GM12878 (cell line): ENCODE data around the gene SLC4A2. TPM values are rescaled to one million over a fixed set of nuclear protein-coding genes. Genes with fewer than 3 reads are reported as not detected.

Source experiments
- ATAC-seq: fragments of 200-7000 bp; cut with Tn5 transposase; 3 replicates; pipeline ENCODE4 v1.9.1; 2020; ENCODE audit warnings: mild to moderate bottlenecking, moderate library complexity
- BruUV-seq: library from RNA; stranded (reverse); fragments of 400-500 nt; replicated peaks from 2 replicates; lab custom pipeline; 2021; lab: Mats Ljungman, UMichigan
- CTCF ChIA-PET: fragments of 300-600 bp; sonication (Branson Sonifier 250); formaldehyde crosslinking; extraction: SDS; loops from one replicate; lab custom pipeline; 2021; ENCODE audit warnings: inconsistent platforms; lab: Yijun Ruan, JAX
- POLR2A ChIA-PET: fragments of 350-600 bp; formaldehyde crosslinking; extraction: SDS; loops from one replicate; lab custom pipeline; 2021; ENCODE audit warnings: inconsistent platforms; lab: Charles Lee
- RAD21 ChIA-PET: fragments of 300-600 bp; sonication (Branson Sonifier 250); formaldehyde crosslinking; loops from one replicate; lab custom pipeline; 2023; ENCODE audit warnings: antibody characterized with exemption; ENCODE audit not compliant: unreplicated experiment; lab: Charles Lee
- SMC1A ChIA-PET: fragments of 300-600 bp; sonication (Branson Sonifier 250); formaldehyde crosslinking; loops from one replicate; lab custom pipeline; 2023; ENCODE audit not compliant: unreplicated experiment, uncharacterized antibody; lab: Charles Lee
- DNase-seq: peaks from one replicate; pipeline ENCODE4 v3.0.0-alpha.2; 2011; ENCODE audit warnings: low read depth, low spot score
- FAIRE-seq: peaks from 3 replicates; lab custom pipeline; 2011; peaks lifted over from hg19 to GRCh38; lab: Jason Lieb, UNC
- H2AFZ ChIP-seq: 2 replicates; pipeline ENCODE4 v1.6.0; 2011; ENCODE audit warnings: low read depth, low read length, control low read depth; ENCODE audit not compliant: control insufficient read depth
- H3K27ac ChIP-seq: 2 replicates; pipeline ENCODE4 v1.5.1; 2011; ENCODE audit warnings: control low read depth; ENCODE audit not compliant: control insufficient read depth, insufficient read depth
- H3K27me3 ChIP-seq, 2 experiments: replicated peaks in 1 of 2; 2 replicates each; pipeline versions ENCODE4 v1.6.0 to v1.6.1; 2011; ENCODE audit warnings: low read length in 1 of 2; ENCODE audit not compliant: control insufficient read depth in 2 of 2, insufficient read depth in 2 of 2
- H3K36me3 ChIP-seq, 2 experiments: 2 replicates each; pipeline ENCODE4 v1.5.1; 2011; ENCODE audit warnings: low read length in 1 of 2; ENCODE audit not compliant: control insufficient read depth in 2 of 2, insufficient read depth in 2 of 2
- H3K4me1 ChIP-seq: 2 replicates; pipeline ENCODE4 v1.6.1; 2011; ENCODE audit warnings: mild to moderate bottlenecking, low read length, moderate library complexity, mixed read lengths; ENCODE audit not compliant: control insufficient read depth, insufficient read depth
- H3K4me2 ChIP-seq: 2 replicates; pipeline ENCODE4 v1.6.0; 2011; ENCODE audit warnings: control low read depth; ENCODE audit not compliant: control insufficient read depth, insufficient read depth
- H3K4me3 ChIP-seq: fragments of 200-600 bp; sonication (generic); 2 replicates; pipeline ENCODE4 v1.5.1; 2016
- H3K79me2 ChIP-seq: 2 replicates; pipeline ENCODE4 v1.6.0; 2011; ENCODE audit warnings: low read length; ENCODE audit not compliant: control insufficient read depth, insufficient read depth
- H3K9ac ChIP-seq: 2 replicates; pipeline ENCODE4 v1.8.0; 2011; ENCODE audit warnings: low read length, control low read depth, mixed read lengths; ENCODE audit not compliant: control insufficient read depth, insufficient read depth
- H3K9me3 ChIP-seq: replicated peaks from 3 replicates; pipeline ENCODE4 v1.5.1; 2011; ENCODE audit warnings: mild to moderate bottlenecking, low read length; ENCODE audit not compliant: control insufficient read depth, insufficient read depth
- H4K20me1 ChIP-seq: 2 replicates; pipeline ENCODE4 v1.6.0; 2011; ENCODE audit not compliant: control insufficient read depth, insufficient read depth
- NKRF ChIP-seq: fragments of 450-650 bp; conservative IDR thresholded peaks from 2 replicates; pipeline ENCODE4 v1.6.1; 2017; ENCODE audit warnings: mild to moderate bottlenecking, moderate library complexity
- PAX8 ChIP-seq: fragments of 450-650 bp; IDR thresholded peaks from 2 replicates; pipeline ENCODE4 v1.6.1; 2017; ENCODE audit warnings: mild to moderate bottlenecking, moderate library complexity
- SUPT20H ChIP-seq: IDR thresholded peaks from 2 replicates; pipeline ENCODE4 v1.6.1; 2011; ENCODE audit warnings: low read depth, mild to moderate bottlenecking, low read length, moderate library complexity, borderline replicate concordance; ENCODE audit not compliant: control insufficient read depth
- ZBTB11 ChIP-seq: fragments of 450-650 bp; formaldehyde crosslinking; IDR thresholded peaks from 2 replicates; pipeline ENCODE4 v1.5.0; 2022; ENCODE audit warnings: mild to moderate bottlenecking, missing genetic modification characterization
- WGBS: methylation state at CpG from one replicate; pipeline ENCODE4 v1.1.6; 2016; ENCODE audit warnings: low lambda C conversion rate; ENCODE audit not compliant: insufficient replicate concordance, insufficient coverage; ENCODE audit errors: missing lambda C conversion rate; 5-methylcytosine and 5-hydroxymethylcytosine counted together
- in situ Hi-C: fragments of 300-500 bp; cut with MboI; formaldehyde crosslinking; loops from 9 replicates; pipeline ENCODE4 v1.14.3; 2018; ENCODE audit warnings: mixed read lengths
- intact Hi-C: fragments of 100-400 bp; cut with micrococcal nuclease; formaldehyde crosslinking; loops from one replicate; pipeline ENCODE4 v1.14.2; 2022; ENCODE audit not compliant: unreplicated experiment
- polyA plus RNA-seq, 11 experiments: library from polyadenylated mRNA; depleted of rRNA in 4 of 11; unstranded in 6 of 11; stranded (reverse) in 5 of 11; fragments of >200 nt; fragmentation: Nextera tagmentation in 4 of 11; fragmentation: Illumina TruSeq in 1 of 11; extraction: Ambion mirVana in 4 of 11; extraction: Trizol in 1 of 11; gene quantifications; 1 replicate in 1 of 11; 2 replicates in 10 of 11; pipeline versions ENCODE4 v1.2.1 to v1.2.3, GENCODE V29; 2011 to 2016; ENCODE audit warnings: inconsistent platforms in 2 of 11, missing spikeins in 2 of 11, low read depth in 1 of 11
- total RNA-seq, 4 experiments: library from RNA; depleted of rRNA in 3 of 4; stranded (reverse); fragments of >200 nt in 3 of 4; fragmentation: Illumina TruSeq in 1 of 4; extraction: Trizol in 1 of 4; gene quantifications; 2 replicates each; pipeline versions ENCODE4 v1.2.1 to v1.2.3, GENCODE V29; 2013 to 2021
- TF ChIP-seq, protein P1 (sequence below): fragments of 450-650 bp; IDR thresholded peaks from 2 replicates; pipeline ENCODE4 v1.6.1; 2017; ENCODE audit warnings: low read depth, mild to moderate bottlenecking, moderate library complexity

Gene SLC4A2
- total and polyA plus RNA-seq, 10 of the 15 experiments (the other 5 are each of a cell fraction or from before 2014, with no cell fraction given), result 2.7 to 78.6 (median 30.1) TPM

DNA sequence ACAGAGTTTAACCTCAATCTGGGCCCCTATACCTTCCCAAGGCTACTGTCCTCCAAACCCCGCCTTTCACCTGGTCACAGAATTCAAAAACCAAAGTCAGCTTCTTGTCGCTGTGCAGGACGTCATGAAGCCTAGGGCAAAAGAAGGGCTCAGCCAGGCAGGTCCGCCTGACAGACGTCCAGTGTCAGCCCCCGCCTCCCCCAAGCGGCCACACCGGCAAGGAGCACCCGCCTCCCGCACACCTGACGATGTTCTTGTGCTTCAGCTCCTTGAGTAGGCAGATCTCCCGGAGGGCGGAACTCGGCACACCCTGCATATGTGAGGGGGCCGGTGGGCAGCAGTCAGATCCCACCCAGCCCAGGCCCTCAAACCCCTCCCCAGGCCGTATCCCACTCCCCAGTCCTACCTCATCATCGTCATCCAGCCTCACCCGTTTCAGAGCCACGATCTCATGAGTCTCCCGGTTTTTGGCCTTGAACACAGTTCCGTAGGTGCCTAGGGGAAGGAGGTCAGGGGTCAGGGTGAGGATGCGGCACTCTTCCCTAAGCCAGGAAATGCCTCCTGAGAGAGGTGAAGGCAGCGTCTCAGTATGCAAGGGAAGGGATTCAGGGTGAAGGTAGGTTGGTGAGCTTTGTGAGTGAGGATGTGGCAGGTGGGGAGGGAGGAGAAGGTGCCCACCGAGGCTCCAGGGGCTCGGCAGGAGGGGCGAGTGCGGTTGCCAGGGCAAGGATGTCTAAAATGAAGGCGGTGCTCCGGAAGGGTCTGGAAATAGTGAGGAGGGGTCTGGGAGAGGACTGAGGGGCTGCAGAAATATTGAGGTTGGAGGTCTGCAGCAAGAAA, 2.5 kb upstream of the SLC4A2 start (continued):
- TF ChIP-seq NKRF, result no peak
- TF ChIP-seq SUPT20H, result no peak
- TF ChIP-seq, protein P1, sequence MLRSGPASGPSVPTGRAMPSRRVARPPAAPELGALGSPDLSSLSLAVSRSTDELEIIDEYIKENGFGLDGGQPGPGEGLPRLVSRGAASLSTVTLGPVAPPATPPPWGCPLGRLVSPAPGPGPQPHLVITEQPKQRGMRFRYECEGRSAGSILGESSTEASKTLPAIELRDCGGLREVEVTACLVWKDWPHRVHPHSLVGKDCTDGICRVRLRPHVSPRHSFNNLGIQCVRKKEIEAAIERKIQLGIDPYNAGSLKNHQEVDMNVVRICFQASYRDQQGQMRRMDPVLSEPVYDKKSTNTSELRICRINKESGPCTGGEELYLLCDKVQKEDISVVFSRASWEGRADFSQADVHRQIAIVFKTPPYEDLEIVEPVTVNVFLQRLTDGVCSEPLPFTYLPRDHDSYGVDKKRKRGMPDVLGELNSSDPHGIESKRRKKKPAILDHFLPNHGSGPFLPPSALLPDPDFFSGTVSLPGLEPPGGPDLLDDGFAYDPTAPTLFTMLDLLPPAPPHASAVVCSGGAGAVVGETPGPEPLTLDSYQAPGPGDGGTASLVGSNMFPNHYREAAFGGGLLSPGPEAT, result no peak

DNA sequence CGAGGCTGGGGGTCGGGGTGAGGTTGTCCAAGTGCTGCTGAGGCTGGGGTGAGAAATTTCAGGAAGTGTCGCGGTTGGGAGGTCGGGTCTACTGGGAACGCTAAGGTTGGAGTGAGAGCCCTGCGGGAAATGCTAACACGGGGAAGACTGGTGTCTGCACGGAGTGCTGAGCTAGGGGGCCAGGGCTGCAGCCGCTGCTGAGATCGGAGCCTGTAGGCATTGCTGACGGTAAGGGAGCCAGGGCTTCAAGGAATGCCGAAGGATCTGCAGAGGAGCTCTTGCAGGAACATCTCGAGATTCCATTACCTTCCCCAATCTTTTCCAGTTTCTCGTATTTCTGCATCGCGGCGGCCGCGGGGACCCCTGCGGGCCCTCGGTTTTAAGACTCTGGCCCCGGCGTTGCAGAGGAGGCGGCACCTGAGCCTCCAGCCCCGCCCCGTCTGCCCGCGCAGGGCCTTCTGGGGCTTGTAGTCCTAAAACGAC, 1.8 kb upstream of the SLC4A2 start, which contains the start of gene CDK5:
Gene CDK5, minus strand, starts transcription at position 392 of the 483 bp plus-strand sequence. Its CDS starts 49 bp downstream, at position 343.
- peak; percentile 9 for ATAC-seq
- intact Hi-C loops (no loop called here), in situ Hi-C loops (no loop called here)
- DNase-seq, result no peak
- no TSS peak for BruUV-seq
- CTCF ChIA-PET, result interaction anchor here (1.0 kb wide), 1 partner anchor 29 kb away, joined by 3 read pairs; the partner anchor contains the start of gene ABCB8
- no peak for FAIRE-seq
- under 1% methylated on average over 30 of the region's 30 CpGs for WGBS
- TF ChIP-seq ZBTB11 (CRISPR knock-in tag) (no peak), PAX8 (no peak), NKRF (peak; percentile 30; the same call in 1 of the 2 replicates)
- H3K4me1 ChIP-seq, result peaks cover 24% of the 10 kb centered on the region
- peak within 1 kb of the TSS; percentile 88 for H3K27ac ChIP-seq
- H2AFZ ChIP-seq, result peak within 1 kb of the TSS; percentile 94
- POLR2A ChIA-PET, result interaction anchor here (1.3 kb wide), 1 partner anchor 28 kb away, joined by 7 read pairs; the partner anchor contains the start of gene AGAP3
- peak within 1 kb of the TSS; percentile 99 for H3K4me3 ChIP-seq
- no peaks in the 10 kb centered on the region for H3K36me3 ChIP-seq
- SMC1A ChIA-PET, result no interaction called here
- H3K9ac ChIP-seq, result peak within 1 kb of the TSS; percentile 86
- H4K20me1 ChIP-seq, result no peaks in the 10 kb centered on the region
- H3K9me3 ChIP-seq, result no peaks in the 10 kb centered on the region
- no peaks in the 10 kb centered on the region for H3K27me3 ChIP-seq
- H3K4me2 ChIP-seq, result peak within 1 kb of the TSS; percentile 98
- RAD21 ChIA-PET, result no interaction called here
- H3K79me2 ChIP-seq, result peaks cover 21% of the 10 kb centered on the region
